Liver (tissue), 3 donors: Measurements from ENCODE around the gene UQCR11.

ENCODE experiments used
- CTCF ChIP-seq: fragments of 150-350 bp; IDR thresholded peaks from 2 replicates; pipeline ENCODE4 v1.5.1; 2017; ENCODE audit warnings: improper control_type of control experiment, low read depth, low read length; ENCODE audit not compliant: missing input control
- GABPA ChIP-seq, 2 donors: IDR thresholded peaks in 1 of 2; conservative IDR thresholded peaks in 1 of 2; 2 replicates each; pipeline ENCODE4 v1.6.1; 2016; ENCODE audit warnings: antibody characterized with exemption in 2 of 2, mild to moderate bottlenecking in 1 of 2, moderate library complexity in 1 of 2
- HNF4A ChIP-seq, 2 donors: conservative IDR thresholded peaks; 2 replicates each; pipeline ENCODE4 v1.6.1; 2016; ENCODE audit warnings: antibody characterized with exemption in 2 of 2, mild to moderate bottlenecking in 2 of 2
- HNF4G ChIP-seq: IDR thresholded peaks from 2 replicates; pipeline ENCODE4 v1.6.1; 2016; ENCODE audit warnings: antibody characterized with exemption
- JUND ChIP-seq, 2 donors: IDR thresholded peaks; 2 replicates each; pipeline ENCODE4 v1.6.1; 2016; ENCODE audit warnings: antibody characterized with exemption in 2 of 2
- RAD21 ChIP-seq, 2 donors: IDR thresholded peaks; 2 replicates each; pipeline ENCODE4 v1.6.1; 2016; ENCODE audit warnings: antibody characterized with exemption in 2 of 2, mild to moderate bottlenecking in 2 of 2
- RXRA ChIP-seq, 2 donors: IDR thresholded peaks; 2 replicates each; pipeline ENCODE4 v1.6.1; 2017 to 2018; ENCODE audit warnings: antibody characterized with exemption in 2 of 2, mild to moderate bottlenecking in 1 of 2
- SP1 ChIP-seq: IDR thresholded peaks from 2 replicates; pipeline ENCODE4 v1.6.1; 2018; ENCODE audit warnings: antibody characterized with exemption, mild to moderate bottlenecking
- YY1 ChIP-seq: IDR thresholded peaks from 2 replicates; pipeline ENCODE4 v1.6.1; 2016; ENCODE audit warnings: antibody characterized with exemption, mild to moderate bottlenecking
- TF ChIP-seq, protein P1 (sequence below): IDR thresholded peaks from 2 replicates; pipeline ENCODE4 v1.6.1; 2016; ENCODE audit warnings: antibody characterized with exemption
- donor health status: healthy.
- donor health status: healthy.

DNA sequence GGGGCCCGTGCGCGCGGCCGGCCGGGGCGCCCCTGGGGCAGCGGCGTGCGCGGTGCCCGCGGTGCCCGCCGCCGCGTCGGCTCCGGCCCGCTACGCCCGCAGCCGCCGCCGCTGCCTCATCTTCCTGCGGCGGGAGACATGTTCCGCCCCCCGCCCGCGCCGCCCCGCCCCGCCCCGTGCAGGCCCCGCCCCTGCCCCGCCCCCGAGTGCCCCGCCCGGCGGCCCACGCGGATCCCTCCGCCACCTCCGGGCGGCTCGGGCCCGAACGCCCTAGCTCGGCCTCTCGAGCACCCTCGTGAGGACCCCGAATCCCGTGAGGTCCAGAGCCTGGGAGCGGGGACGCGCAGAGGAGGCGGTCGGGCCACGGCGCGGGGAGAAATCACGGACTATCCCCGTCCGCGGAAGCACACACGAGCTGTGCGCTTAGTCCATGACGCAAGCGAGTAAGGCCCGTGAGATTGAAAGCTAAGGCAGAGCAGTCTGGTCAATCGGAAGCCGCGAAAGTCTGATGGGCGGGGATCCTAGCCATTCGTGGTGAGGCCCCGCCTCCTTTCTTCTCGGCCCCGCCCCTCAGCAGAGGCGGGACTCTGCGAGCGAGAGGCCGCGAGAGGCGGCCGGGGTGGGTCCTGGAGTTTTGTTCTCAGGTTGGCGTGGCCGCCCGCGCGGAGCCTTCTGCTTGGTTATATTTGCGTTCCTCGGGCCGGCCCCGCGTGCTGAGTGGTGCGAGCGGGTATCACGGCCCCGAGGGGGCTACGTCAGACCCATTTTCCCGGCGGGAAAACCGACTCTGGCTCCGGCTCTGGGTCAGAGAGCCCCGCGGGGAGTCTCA is 47.4 kb upstream of the UQCR11 start, which contains the start of gene TCF3:
- TF ChIP-seq, protein P1, sequence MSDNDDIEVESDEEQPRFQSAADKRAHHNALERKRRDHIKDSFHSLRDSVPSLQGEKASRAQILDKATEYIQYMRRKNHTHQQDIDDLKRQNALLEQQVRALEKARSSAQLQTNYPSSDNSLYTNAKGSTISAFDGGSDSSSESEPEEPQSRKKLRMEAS = no peak
- TF ChIP-seq HNF4A (conservative IDR thresholded peaks at IDR 0.05) (no peak), JUND (IDR thresholded peaks at IDR 0.05) (peak; percentile 10 to 54), CTCF (no peak), RXRA (IDR thresholded peaks at IDR 0.05) (peak; percentile 12 to 44), SP1 (peak; percentile 96), GABPA (IDR thresholded peaks at IDR 0.05 in 1 of 2, conservative IDR thresholded peaks at IDR 0.05 in 1 of 2) (peak in 1 of 2 donors; percentile 51), HNF4G (no peak), YY1 (peak; percentile 83), RAD21 (IDR thresholded peaks at IDR 0.05) (peak in 1 of 2 donors; percentile 33)
